Kidney tubule cell (primary cell): Measurements from ENCODE around the gene HSF2BP.
"Not testable (repeated sequence)": the region's sequence is repeated elsewhere in the genome, so short reads cannot be mapped to it uniquely, and the experiment has no call there.

Experiments used
- DNase-seq: peaks from one replicate; pipeline ENCODE4 v3.0.0-alpha.2; 2018; ENCODE audit warnings: low spot score

The HSF2BP gene

DNA sequence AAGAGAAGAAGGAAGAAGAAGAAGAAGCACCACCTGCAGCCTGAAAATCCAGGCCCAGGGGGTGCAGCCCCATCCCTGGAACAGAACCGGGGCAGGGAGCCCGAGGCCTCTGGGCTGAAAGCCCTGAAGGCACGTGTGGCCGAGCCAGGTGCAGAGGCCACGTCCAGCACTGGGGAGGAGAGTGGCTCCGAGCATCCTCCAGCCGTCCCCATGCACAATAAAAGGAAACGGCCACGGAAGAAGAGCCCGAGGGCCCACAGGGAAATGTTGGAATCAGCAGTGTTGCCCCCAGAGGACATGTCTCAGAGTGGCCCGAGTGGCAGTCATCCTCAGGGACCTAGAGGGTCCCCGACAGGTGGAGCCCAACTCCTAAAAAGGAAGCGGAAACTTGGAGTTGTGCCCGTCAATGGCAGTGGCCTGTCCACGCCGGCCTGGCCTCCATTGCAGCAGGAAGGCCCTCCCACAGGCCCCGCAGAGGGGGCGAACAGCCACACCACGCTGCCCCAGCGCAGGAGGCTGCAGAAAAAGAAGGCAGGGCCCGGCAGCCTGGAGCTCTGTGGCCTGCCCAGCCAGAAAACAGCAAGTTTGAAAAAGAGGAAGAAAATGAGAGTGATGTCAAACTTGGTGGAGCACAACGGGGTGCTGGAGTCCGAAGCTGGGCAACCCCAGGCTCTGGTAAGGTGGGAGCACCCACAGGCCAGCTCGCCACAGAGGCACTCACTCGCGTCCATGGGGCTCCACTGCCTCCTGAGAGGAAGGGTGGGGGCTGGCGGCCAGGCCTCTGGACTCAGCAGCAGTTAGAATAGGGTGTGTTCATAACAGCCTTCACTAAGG is 28.5 kb upstream of the HSF2BP start:
- DNase-seq: no peak

DNA sequence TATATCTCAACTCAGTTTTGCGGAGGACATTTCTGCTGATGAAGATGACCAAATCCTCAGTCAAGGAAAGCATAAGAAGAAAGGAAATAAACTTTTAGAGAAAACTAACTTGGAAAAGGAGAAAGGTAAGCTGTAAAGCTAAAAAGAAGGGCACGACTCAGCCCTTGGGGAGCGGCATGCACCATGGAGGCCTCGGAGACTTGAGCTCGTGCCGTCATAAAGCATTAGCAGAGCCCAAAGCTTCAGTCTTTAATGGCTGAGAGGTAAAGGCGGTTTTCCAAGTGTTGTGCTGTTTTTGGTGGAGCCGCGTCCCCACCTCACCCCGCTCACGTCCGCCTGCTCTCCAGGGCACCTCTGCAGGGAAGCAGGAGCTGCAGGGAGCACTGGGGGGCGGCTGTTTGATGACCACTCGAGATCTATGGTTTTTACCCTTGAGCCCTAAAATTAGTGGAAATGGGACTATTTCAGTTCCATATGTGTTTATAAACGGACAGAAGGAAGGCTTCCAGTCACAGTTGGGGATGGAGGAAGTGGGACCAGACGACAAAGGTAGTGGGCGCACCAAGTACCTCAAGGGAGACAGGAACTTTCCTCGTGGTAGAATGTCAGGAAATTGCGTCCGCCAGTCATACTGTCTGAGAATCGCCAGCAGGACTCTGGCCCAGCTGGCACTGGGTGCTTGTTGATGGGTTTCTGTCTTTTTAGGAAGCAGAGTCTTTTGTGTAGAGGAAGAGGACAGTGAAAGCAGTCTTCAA is 27.7 kb upstream of the HSF2BP start:
- no peak for DNase-seq

DNA sequence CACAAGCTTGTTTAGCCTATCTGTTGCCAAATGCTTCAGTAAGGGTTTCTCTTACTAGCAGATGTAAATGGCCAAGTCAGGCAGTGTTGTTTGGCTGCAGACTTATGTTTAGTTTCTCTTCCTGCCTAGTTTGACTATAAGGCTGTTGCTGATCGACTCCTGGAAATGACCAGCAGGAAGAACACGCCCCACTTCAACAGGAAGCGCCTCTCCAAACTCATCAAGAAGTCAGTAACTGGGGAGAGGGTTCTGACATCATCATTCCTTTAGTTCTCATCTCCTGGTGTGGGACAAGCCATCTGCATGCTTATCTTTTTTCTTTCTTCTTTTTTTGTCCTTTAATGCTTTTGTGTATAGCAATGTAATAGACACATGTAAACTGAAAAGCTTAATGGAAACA is 25.1 kb upstream of the HSF2BP start:
- no peak for DNase-seq

DNA sequence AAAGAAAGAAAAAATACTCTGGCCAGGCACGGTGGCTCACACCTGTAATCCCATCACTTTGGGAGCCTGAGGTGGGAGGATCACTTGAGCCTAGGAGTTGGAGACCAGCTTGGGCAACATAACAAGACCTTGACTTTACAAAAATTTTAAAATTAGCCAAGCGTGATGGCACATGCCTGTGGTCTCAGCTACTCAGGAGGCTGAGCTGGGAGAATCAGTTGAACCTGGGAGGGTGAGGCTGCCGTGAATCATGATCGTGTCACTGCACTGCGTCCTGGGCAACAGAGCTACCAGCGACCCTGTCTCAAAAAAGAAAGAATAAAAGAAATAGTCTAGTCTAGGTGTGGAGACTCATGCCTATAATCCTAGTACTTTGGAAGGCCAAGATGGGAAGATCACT is 22.4 kb upstream of the HSF2BP start:
- DNase-seq: peak; percentile 86

DNA sequence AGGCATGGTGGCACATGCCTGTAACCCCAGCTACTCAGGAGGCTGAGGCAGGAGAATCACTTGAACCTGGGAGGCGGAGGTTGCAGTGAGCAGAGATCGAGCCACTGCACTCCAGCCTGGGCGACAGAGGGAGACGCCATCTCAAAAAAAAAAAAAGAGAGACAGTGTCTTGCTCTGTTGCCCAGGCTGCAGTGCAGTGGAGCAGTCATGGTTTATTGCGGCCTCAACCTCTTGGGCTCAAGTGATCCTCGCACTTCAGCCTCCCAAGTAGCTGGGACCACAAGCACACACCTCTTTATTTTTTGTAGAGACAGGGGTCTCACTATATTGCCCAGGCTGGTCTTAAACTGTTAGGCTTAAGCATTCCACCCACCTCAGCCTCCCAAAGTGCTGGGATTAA is 21.1 kb upstream of the HSF2BP start:
- not testable (repeated sequence) for DNase-seq

DNA sequence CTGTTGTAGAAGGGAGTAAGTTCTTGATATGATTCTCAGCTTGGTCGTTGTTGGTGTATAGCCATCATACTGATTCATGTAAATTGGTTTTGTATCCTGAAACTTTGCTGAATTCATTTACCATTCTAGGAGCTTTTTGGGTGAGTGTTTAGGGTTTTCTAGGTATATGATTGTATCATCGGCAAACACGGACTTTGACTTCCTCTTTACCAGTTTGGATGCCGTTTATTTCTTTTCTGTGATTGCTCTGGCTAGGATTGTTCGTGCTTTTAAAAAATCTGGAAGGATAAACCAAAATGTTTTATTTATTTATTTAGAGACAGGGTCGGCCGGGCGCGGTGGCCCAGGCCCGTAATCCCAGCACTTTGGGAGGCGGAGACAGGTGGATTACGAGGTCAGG is 20.7 kb upstream of the HSF2BP start:
- DNase-seq: no peak

DNA sequence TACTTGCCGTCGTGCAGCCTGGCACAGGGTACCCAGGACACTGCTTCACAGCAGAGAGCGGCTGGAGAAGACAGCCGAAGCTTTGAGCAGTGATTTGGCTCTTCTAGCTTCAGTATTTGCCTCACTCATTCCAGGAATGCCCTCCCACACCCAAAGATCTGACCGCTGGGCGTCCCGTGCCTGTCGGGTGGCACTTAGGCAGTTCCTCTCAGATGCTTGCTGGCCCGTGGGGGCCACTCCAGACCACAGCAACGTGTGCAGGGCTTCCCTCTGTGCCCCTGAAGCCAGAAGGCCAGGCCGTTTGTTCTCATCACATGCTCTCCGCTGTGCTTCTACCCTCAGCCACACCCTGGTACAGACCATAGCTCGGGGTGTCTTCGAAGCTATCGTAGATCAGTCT is 17.1 kb upstream of the HSF2BP start:
- DNase-seq: no peak

DNA sequence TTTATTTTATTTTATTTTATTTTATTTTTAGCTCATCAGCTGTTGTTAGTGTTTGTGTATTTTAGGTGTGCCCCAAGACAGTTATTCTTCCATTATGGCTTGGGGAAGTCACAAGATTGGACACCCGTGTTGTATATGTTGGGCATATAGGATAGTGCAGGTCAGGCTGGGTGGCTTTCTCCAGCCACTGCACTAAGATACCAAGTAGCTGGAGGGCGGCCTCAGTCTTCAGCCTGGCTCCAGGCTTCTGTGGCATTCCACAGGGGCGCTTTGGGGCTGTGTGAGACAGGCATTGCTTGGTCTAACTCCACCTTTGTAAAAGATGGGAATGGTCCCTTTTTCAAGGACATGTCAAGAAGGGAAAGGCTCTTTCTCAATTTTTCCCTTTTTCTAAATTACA is 16.6 kb upstream of the HSF2BP start:
- DNase-seq: no peak

DNA sequence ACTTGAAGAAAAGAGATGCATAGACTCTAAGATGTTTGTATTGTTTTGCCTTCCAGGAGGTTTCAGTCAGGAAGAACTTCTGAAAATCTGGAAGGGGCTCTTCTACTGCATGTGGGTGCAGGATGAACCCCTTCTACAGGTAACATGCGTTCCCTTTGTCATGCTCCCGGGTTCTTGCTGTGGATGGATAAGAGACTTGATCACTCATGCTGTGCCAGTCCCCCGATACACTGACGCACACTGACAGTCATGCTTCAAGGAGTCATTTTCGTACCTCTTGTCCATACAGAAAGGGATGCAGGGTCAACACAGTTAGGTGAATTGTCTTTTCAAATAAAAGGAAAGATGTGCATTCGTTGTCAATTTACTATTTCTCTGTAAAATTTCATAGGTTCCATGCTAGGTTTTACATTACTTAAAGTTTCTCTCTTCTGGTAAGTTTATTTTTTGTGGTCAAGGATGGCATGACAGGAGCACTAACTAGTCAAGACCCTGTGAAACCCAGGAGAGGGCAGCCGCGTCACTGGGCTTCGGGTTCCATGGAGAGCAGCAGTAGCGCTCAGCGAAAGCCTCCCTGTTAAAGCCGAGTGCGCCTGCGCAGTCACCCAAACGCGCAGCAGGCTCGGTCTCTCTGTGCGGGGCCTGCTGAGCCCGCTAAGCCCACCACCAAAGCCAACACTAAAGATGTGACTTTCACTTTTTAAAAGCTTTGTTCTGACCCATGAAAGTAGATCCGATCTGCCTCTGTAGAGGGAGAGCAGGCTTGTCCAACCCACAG is 10.7 kb upstream of the HSF2BP start:
- DNase-seq: no peak

DNA sequence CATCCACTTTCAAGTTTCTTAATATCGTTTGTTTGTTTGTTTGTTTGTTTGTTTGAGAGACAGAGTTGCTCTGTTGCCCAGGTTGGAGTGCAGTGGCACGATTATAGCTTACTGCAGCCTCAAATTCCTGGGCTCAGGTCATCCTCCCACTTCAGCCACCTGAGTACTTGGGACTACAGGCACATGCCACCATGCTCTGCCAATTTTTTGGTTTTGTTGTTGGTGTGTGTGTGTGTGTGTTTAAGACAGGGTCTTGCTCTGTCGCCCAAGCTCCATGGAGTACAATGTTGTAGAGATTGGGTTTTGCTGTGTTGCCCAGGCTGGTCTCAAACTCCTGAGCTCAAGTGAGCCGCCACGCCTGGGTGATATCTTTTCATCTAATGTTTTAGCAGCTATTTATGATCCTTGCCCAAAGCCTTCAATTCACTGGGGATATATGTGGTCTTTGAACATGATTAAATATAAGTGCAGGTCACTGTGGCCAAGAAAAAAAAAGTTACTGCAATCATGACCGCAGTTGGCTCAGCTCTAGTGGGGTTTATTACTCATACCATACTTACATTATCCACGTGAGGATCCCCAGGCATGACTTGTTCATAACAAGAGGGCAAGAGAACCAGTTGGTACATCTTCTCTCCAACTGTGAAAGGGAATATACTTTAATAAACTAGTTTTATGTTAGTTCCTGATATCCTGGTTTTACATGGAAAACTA is 8.1 kb upstream of the HSF2BP start:
- no peak for DNase-seq

DNA sequence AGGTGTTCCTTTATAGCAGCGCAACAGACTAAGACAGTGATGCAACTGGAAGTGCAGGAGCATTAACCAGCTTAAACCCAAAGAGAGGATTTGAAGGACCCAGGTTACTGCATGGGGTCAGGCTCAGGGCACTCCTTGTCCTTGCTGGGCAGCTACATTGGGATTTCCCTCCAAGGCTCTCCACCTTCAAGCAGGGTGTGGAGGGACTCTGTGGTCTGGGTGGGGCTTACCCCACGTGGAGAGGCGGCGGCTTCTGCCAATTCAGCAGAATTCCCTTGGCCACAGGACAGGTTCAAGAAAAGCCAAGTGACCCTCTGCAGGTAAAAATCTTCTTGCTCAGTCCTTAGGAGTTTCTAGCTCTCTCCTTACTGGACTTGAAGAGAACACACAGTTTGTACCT is 6.6 kb upstream of the HSF2BP start:
- no peak for DNase-seq

DNA sequence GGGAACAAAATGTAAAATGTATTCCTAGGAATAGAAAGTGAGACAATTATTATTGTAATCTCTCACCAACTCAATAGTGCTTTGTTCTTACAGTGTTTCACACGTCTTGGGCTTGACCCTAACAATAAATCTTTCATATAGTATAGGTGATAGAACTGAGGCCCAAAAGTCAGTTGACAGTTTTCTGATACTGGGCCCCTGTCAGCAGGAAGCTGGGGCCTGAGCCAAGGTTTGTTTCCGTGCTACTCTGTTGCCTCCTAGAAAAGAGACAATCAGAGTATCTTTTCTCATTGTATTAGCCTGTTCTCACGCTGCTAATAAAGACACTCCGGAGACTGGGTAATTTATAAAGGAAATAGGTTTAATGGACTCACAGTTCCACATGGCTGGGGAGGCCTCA is 5.1 kb upstream of the HSF2BP start:
- DNase-seq: no peak

DNA sequence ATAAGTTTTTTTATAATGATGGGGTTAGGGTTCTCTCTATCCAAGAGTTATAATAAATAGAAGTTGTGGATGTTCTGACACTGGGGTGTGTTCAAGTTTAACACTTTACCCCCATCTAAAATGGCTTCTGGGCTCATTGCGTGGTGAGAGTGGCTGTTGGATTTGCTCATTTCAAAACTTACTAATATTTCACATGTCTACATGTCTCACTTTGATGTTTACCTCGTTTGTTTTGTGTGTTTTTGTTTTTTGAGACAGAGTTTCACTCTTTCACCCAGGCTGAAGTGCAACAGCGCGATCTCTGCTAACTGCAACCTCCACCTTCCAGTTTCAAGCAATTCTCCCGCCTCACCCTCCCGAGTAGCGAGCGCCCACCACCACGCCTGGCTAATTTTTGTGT is 3.7 kb upstream of the HSF2BP start:
- DNase-seq: no peak

DNA sequence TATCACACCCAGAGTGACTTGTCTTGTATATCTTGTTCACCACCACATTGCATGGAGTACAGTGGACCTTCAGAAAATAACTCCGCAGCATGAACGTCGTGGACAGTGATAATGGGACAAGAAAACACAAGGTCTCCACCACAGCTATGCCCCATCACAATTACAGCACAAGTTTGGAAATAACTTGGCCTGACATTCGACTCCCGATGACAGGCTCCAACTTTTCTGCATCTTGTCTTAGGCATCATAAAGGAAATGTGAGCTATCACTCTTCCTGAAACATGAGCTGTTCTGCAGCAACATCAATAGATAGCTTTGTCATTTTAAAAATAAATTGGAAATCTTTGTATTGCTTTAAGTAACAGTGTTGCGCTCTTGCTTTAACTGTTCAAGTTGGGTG is 3.0 kb upstream of the HSF2BP start:
- DNase-seq: no peak

DNA sequence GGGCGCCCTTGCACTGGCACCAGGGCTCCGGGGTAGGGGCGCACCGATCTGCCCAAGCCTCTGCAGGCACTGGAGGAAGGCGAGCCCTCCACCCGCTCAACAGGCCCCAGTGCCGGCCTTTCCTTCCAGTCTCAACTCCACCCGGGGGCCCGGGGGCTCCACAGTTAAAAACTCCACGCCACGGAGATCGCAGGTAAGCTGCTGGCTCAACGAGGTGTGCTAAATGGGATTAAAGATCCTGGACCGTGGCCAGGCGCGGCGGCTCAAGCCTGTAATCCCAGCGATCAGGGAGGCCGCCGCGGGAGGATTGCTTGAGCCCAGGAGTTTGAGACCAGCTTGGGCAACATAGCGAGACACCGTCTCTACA is 536 bp downstream of the HSF2BP start:
- DNase-seq: no peak

DNA sequence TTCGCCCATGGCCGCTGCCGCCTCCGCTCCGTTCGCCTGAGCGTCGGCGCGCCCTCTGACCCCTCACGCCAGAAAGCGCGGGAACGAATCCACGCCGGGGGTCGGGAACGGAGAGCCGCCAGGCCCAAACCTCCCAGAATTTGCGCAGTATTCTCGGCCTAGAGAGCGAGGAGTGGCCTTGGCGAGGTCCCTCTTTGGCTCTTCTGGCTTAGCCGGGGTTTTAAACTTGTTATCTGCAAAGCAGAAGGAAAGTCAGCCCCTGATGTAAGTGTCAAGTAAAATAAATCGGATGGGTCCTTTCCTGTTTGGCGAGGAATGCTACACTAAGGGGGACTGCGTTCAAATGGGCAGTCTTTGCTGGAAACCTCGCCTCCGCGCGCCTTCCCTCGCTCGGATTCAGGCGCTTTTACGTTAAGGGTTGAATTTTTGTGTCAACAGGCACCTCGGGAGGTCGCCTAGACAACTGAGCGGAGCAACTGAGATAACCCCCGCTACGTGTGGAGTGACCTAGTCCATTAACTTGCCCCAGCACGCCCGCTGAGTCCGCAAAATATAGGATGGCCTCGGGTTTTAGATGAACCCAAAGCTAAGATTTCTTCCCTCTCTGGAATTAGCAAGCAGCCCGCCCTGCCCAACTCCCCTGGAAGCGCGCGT is 1.1 kb downstream of the HSF2BP start:
- no peak for DNase-seq

DNA sequence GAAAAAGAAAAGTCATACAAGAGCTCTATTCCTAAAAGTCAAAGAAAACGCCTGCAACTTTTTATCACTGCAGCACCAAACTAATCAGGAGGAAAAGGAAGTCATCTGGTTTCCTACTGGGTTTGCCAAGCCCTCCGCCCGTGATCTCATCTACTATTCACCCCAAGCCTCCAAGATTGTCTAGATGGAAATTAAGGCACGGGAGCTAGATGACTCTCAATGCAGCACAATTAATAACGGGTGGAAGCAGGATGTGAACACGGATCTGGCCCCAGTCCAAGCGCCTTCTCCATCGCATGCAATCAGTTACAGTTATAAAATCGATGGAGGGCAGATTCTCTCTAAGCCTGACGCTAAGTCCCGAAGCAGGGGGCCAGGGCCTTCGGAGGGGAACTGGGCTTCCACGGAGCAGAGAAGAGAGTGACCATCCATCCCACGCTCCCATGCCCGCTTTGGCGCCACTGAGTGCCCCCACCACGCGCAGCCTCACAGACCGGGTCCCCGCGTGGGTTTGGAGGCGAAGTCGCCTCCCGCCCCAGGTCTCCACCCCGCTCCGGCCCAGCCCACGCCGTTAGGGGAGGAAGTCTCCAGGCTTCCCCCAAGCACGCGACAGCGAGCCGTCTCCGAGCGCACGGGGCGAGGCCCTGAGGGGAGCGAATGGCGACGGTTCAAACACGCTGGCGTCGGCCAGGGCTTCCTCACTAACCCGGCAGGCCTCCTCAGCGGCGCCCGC is 1.8 kb downstream of the HSF2BP start:
- no peak for DNase-seq

DNA sequence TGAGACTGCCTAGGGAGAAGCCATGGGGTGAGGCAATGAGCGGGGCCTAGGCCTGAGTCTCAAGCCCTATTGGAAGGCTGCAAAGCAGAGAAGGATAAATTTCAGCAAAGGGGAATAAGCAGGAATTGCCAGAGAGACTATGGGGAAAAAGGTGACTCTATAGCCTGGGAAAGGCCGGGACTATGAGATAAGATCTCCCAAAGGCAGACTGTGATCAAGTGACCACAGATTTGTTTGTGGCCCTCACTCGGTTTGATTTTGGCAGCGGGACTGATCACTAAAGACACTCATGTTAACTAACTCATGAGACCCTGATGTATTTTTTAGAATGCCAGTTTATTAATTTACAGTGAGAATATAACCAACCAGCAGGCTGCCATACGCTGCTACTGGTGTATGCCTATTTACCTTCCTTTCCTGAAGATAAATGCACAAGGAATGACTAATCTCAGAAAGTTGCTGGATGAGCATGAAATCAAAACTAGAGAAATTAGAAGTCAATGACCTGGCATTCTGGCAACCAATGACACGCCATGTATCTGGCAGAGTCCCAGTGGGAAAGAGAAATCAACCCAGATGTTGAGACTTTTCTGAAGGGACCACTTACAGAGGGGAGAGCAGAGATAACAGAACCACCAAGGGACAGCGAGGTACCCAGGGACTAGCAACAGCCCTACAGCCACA is 4.3 kb downstream of the HSF2BP start:
- DNase-seq: peak; percentile 52

DNA sequence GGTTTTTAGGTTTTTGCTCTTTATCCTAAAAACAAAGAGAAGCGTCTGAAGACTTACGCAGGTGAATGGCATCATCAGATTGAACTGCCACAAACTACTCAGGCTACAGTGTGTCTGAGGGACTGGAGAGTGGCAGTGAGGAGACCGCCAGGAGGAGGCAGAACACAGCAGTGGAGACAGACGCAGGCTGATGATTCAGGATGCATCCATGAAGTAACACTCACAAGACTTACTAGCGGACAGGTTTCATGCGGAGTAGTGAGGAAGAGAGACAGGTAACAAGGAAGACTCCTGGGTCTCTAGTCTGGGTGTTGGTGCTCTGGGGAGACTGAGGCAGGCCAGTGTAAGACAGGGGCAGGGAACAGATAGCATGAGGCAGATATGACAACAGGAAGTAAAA is 5.7 kb downstream of the HSF2BP start:
- no peak for DNase-seq

DNA sequence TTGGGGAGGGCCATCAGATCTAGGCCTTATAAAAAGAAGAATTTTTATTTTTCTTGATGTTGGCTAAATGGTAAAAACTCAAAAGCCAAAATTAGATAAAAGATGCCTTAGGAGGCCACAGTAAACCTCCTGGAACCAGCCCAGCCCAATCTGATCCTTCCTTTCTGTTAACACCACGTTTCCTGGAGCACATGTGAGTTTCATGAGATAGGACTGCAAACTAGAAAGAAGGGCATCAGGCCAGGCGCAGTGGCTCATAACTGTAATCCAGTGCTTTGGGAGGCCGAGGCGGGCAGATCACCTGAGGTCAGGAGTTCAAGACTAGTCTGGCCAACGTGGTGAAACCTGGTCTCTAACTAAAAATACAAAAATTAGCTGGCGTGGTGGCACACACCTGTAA is 6.7 kb downstream of the HSF2BP start:
- DNase-seq: no peak
